HCT116 (cell line): ENCODE results near the gene CD3E. TPM values are rescaled to one million over a fixed set of nuclear protein-coding genes. Genes with fewer than 3 reads are reported as not detected.
A peak's percentile ranks its signal among the peaks of the same experiment; 100 is the strongest.

Experiments used
- ATAC-seq: fragments of 200-7000 bp; cut with Tn5 transposase; 2 replicates; pipeline ENCODE4 v1.9.1; 2020; ENCODE audit warnings: mild to moderate bottlenecking, moderate library complexity
- BruUV-seq: library from RNA; stranded (reverse); fragments of 400-500 nt; replicated peaks from 2 replicates; lab custom pipeline; 2021; lab: Mats Ljungman, UMichigan
- CTCF ChIA-PET: fragments of 300-600 bp; sonication (Branson Sonifier 250); formaldehyde crosslinking; loops from one replicate; lab custom pipeline; 2021; ENCODE audit warnings: antibody characterized with exemption; lab: Charles Lee
- POLR2A ChIA-PET: fragments of 300-600, 350-600 bp; sonication (Branson Sonifier 250); formaldehyde crosslinking; loops from one replicate; lab custom pipeline; 2021; ENCODE audit warnings: antibody characterized with exemption; lab: Charles Lee
- RAD21 ChIA-PET, 2 experiments: fragments of 300-600 bp; sonication (Branson Sonifier 250); formaldehyde crosslinking; loops; one replicate each; lab custom pipeline; 2023; ENCODE audit warnings: low total read pairs in 2 of 2; ENCODE audit not compliant: uncharacterized antibody in 2 of 2, unreplicated experiment in 2 of 2, low non-redundant PET in 1 of 2; lab: Charles Lee
- DNase-seq: peaks from one replicate; pipeline ENCODE4 v3.0.0-alpha.2; 2010; ENCODE audit warnings: low read depth, low spot score
- H2AFZ ChIP-seq: fragments of 200-600 bp; shearing (Covaris generic), sonication (generic); 2 replicates; pipeline ENCODE4 v1.6.1; 2017; ENCODE audit warnings: low read depth, mixed run types, mixed read lengths, antibody characterized with exemption, low read length; ENCODE audit not compliant: poor library complexity, severe bottlenecking
- H3K27ac ChIP-seq: 2 replicates; pipeline ENCODE4 v1.5.1; 2012; ENCODE audit warnings: low read depth, low read length
- H3K27me3 ChIP-seq: fragments of 200-600 bp; sonication (generic); 2 replicates; pipeline ENCODE4 v1.6.1; 2016; ENCODE audit warnings: mixed run types, low read length, mixed read lengths; ENCODE audit not compliant: insufficient read depth
- H3K36me3 ChIP-seq, 2 experiments: fragments of 200-500 bp in 1 of 2; fragments of 200-600 bp in 1 of 2; sonication (Bioruptor generic) in 1 of 2; sonication (generic) in 1 of 2; 2 replicates each; pipeline versions ENCODE4 v1.5.1 to v1.6.1; 2014 to 2016; ENCODE audit warnings: low read length in 2 of 2, inconsistent platforms in 1 of 2, mixed read lengths in 1 of 2, mixed run types in 1 of 2; ENCODE audit not compliant: insufficient read depth in 2 of 2, control insufficient read depth in 1 of 2
- H3K4me1 ChIP-seq, 2 experiments: fragments of 200-600 bp in 1 of 2; sonication (generic) in 1 of 2; 2 replicates each; pipeline versions ENCODE4 v1.5.1 to v1.6.1; 2012 to 2017; ENCODE audit warnings: low read length in 2 of 2, inconsistent platforms in 1 of 2, mild to moderate bottlenecking in 1 of 2, mixed read lengths in 1 of 2, mixed run types in 1 of 2, moderate library complexity in 1 of 2; ENCODE audit not compliant: insufficient read depth in 2 of 2, control insufficient read depth in 1 of 2
- H3K4me2 ChIP-seq: fragments of 200-600 bp; sonication (generic); 2 replicates; pipeline ENCODE4 v1.6.1; 2017; ENCODE audit warnings: mixed run types, low read length, mixed read lengths
- H3K4me3 ChIP-seq, 2 experiments: fragments of 200-600 bp in 1 of 2; sonication (generic) in 1 of 2; replicated peaks in 1 of 2; 2 replicates each; pipeline ENCODE4 v1.5.1; 2011 to 2016; ENCODE audit warnings: low read length in 2 of 2, control low read depth in 1 of 2, low read depth in 1 of 2, mild to moderate bottlenecking in 1 of 2, mixed read lengths in 1 of 2, mixed run types in 1 of 2
- H3K79me2 ChIP-seq: fragments of 200-600 bp; sonication (generic); 2 replicates; pipeline ENCODE4 v1.6.1; 2017; ENCODE audit warnings: mild to moderate bottlenecking, mixed run types, low read length, moderate library complexity, mixed read lengths; ENCODE audit not compliant: insufficient read depth
- H3K9ac ChIP-seq: fragments of 200-600 bp; sonication (generic); 2 replicates; pipeline ENCODE4 v1.6.1; 2016; ENCODE audit warnings: low read length, mixed read lengths
- H3K9me2 ChIP-seq: fragments of 200-600 bp; sonication (generic), shearing (Covaris generic); 2 replicates; pipeline ENCODE4 v1.6.1; 2017; ENCODE audit warnings: mixed run types, mild to moderate bottlenecking, moderate library complexity; ENCODE audit not compliant: insufficient read depth
- H3K9me3 ChIP-seq, 2 experiments: fragments of 200-500 bp in 1 of 2; fragments of 200-600 bp in 1 of 2; sonication (Bioruptor generic) in 1 of 2; sonication (generic) in 1 of 2; 2 replicates each; pipeline ENCODE4 v1.6.1; 2014 to 2017; ENCODE audit warnings: low read length in 2 of 2, mixed read lengths in 2 of 2, inconsistent platforms in 1 of 2, low read depth in 1 of 2, mild to moderate bottlenecking in 1 of 2, mixed run types in 1 of 2, moderate library complexity in 1 of 2; ENCODE audit not compliant: control insufficient read depth in 1 of 2, insufficient read depth in 1 of 2
- H4K20me1 ChIP-seq: fragments of 200-600 bp; sonication (generic), shearing (Covaris generic); 2 replicates; pipeline ENCODE4 v1.6.1; 2017; ENCODE audit warnings: mixed run types, mild to moderate bottlenecking, moderate library complexity; ENCODE audit not compliant: insufficient read depth
- CBX3 ChIP-seq: IDR thresholded peaks from 2 replicates; pipeline ENCODE4 v1.6.1; 2012; ENCODE audit warnings: low read depth
- CEBPB ChIP-seq: IDR thresholded peaks from 2 replicates; pipeline ENCODE4 v1.6.1; 2012; ENCODE audit warnings: low read depth
- EGR1 ChIP-seq: IDR thresholded peaks from 2 replicates; pipeline ENCODE4 v1.6.1; 2012; ENCODE audit warnings: low read depth
- ELF1 ChIP-seq: IDR thresholded peaks from 2 replicates; pipeline ENCODE4 v1.6.1; 2012; ENCODE audit warnings: low read depth, borderline replicate concordance
- EZH2phosphoT487 ChIP-seq: fragments of 200-600 bp; IDR thresholded peaks from 2 replicates; pipeline ENCODE4 v1.6.1; 2018; ENCODE audit warnings: antibody characterized with exemption, borderline replicate concordance
- FOSL1 ChIP-seq: IDR thresholded peaks from 2 replicates; pipeline ENCODE4 v1.6.1; 2012; ENCODE audit warnings: low read depth
- JUND ChIP-seq: IDR thresholded peaks from 2 replicates; pipeline ENCODE4 v1.6.1; 2012
- POLR2A ChIP-seq: IDR thresholded peaks from 2 replicates; pipeline ENCODE4 v1.7.0; 2011; ENCODE audit warnings: borderline replicate concordance; ENCODE audit not compliant: insufficient read depth, insufficient read length; ENCODE audit errors: extremely low read depth
- POLR2AphosphoS5 ChIP-seq: IDR thresholded peaks from 2 replicates; pipeline ENCODE4 v1.6.1; 2011; ENCODE audit warnings: mild to moderate bottlenecking, low read depth, low read length, moderate library complexity
- RAD21 ChIP-seq: IDR thresholded peaks from 2 replicates; pipeline ENCODE4 v1.6.1; 2012; ENCODE audit warnings: low read depth, mild to moderate bottlenecking
- SIN3A ChIP-seq: IDR thresholded peaks from 2 replicates; pipeline ENCODE4 v1.6.1; 2012; ENCODE audit warnings: low read depth
- SP1 ChIP-seq: IDR thresholded peaks from 2 replicates; pipeline ENCODE4 v1.6.1; 2012; ENCODE audit warnings: low read depth
- SRF ChIP-seq: IDR thresholded peaks from 2 replicates; pipeline ENCODE4 v1.6.1; 2012; ENCODE audit warnings: low read depth
- ZFX ChIP-seq: fragments of 450-650 bp; IDR thresholded peaks from 2 replicates; pipeline ENCODE4 v1.6.1; 2017
- ZNF274 ChIP-seq: fragments of 200-500 bp; sonication (Bioruptor generic); IDR thresholded peaks from 2 replicates; pipeline ENCODE4 v1.6.1; 2014; ENCODE audit warnings: mild to moderate bottlenecking, low read depth, low read length, inconsistent platforms
- intact Hi-C: fragments of 100-400 bp; cut with micrococcal nuclease; formaldehyde crosslinking; loops from 2 replicates; pipeline ENCODE4 v1.10.0; 2022
- total RNA-seq: library from RNA; stranded (reverse); gene quantifications from one replicate; pipeline ENCODE4 v1.2.1, GENCODE V29; 2021; ENCODE audit not compliant: unreplicated experiment
- TF ChIP-seq, protein P1 (sequence below): IDR thresholded peaks from 2 replicates; pipeline ENCODE4 v1.6.1; 2011; ENCODE audit warnings: mild to moderate bottlenecking, low read length, moderate library complexity; ENCODE audit not compliant: insufficient replicate concordance; ENCODE audit errors: extremely low read depth
- TF ChIP-seq, protein P2 (sequence below): IDR thresholded peaks from 2 replicates; pipeline ENCODE4 v1.6.1; 2012; ENCODE audit warnings: low read depth
- TF ChIP-seq, protein P3 (sequence below): IDR thresholded peaks from 2 replicates; pipeline ENCODE4 v1.6.1; 2012
- TF ChIP-seq, protein P4 (sequence below), 3 experiments: fragments of 200-600 bp in 1 of 3; sonication (generic) in 1 of 3; IDR thresholded peaks in 2 of 3; conservative IDR thresholded peaks in 1 of 3; 2 replicates each; pipeline ENCODE4 v1.5.1; 2012 to 2017; ENCODE audit warnings: low read depth in 2 of 3, low read length in 2 of 3, antibody characterized with exemption in 1 of 3, borderline replicate concordance in 1 of 3, control low read depth in 1 of 3, mild to moderate bottlenecking in 1 of 3, mixed read lengths in 1 of 3, mixed run types in 1 of 3, moderate library complexity in 1 of 3; ENCODE audit not compliant: insufficient read depth in 1 of 3
- TF ChIP-seq, protein P5 (sequence below): IDR thresholded peaks from 2 replicates; pipeline ENCODE4 v1.6.1; 2012

Gene CD3E
- total RNA-seq, 1 experiment from 2014 or later = 0.79 TPM

DNA sequence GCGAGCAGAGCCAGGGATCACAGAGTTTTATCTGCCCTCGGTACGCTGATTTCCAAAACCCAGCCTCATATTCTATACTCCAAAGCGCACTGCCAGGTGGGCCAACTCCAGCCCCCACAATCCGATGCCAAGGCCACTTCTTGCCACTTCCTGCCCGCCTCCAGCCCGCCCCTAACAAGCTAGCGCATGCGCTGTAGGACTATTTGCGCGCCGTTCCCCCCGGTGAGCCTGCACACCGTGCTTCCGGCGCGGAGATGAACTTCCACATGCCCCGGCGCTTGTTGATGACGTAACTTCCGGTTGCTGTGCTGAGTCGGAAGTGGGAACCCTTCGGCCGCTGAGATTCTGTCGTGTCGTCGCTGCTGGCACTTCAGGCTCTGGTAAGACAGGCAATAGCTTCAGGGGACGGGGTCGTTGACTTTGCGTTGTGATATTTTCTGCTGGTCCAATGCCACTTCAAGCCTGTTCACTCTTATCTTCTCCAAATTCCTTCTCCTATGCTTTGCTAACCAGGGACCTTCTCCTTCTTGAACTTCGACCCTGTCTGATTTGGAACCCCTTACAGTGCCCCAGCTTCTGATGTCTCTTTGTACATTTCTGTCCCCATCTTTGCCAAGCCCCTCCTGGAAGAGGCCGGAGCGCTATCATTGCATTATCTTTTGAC, 54.9 kb downstream of the CD3E start, which contains the start of gene UBE4A:
Gene UBE4A (plus strand): TSS at position 306 of the 664 bp plus-strand sequence. CDS start 5,481 bp downstream, outside the sequence.
- H3K79me2 ChIP-seq = peaks cover 50% of the 10 kb centered on the region
- H3K9me3 ChIP-seq = no peaks in the 10 kb centered on the region
- ChIA-PET POLR2A (interaction anchor here (0.6 to 1.2 kb wide), 2 partner anchors 51 to 64 kb away, joined by 3 to 5 read pairs; no protein-coding TSS in a partner anchor), CTCF (interaction anchor here (1.4 kb wide), 1 partner anchor 161 kb away, joined by 11 read pairs; no protein-coding TSS in a partner anchor), RAD21 (no interaction called here)
- DNase-seq (peak; percentile 97), ATAC-seq (peak; percentile 96)
- peak within 1 kb of the TSS; percentile 33 for H3K27ac ChIP-seq
- no peaks in the 10 kb centered on the region for H3K36me3 ChIP-seq
- intact Hi-C loops = no loop called here
- no peaks in the 10 kb centered on the region for H3K9me2 ChIP-seq
- H3K4me2 ChIP-seq = peak within 1 kb of the TSS; percentile 90
- H3K9ac ChIP-seq = peak within 1 kb of the TSS; percentile 77
- no peak within 1 kb of the TSS for H2AFZ ChIP-seq
- no TSS peak for BruUV-seq
- H3K4me1 ChIP-seq = peaks cover 8 to 10% of the 10 kb centered on the region in 2 experiments
- no peaks in the 10 kb centered on the region for H4K20me1 ChIP-seq
- no peaks in the 10 kb centered on the region for H3K27me3 ChIP-seq
- H3K4me3 ChIP-seq = peak within 1 kb of the TSS; percentile 83 to 97
- TF ChIP-seq EGR1 (0 out of 2 replicates have a peak, but pooled peaks have one; percentile 16), FOSL1 (no peak), ZNF274 (no peak), RAD21 (no peak), POLR2AphosphoS5 (peak; percentile 97), SP1 (peak; percentile 61), CEBPB (no peak), SIN3A (peak; percentile 85), POLR2A (peak; percentile 88), ELF1 (peak; percentile 97), ZFX (no peak), SRF (peak; percentile 95), EZH2phosphoT487 (no peak), JUND (no peak), CBX3 (no peak)
- TF ChIP-seq, protein P1, sequence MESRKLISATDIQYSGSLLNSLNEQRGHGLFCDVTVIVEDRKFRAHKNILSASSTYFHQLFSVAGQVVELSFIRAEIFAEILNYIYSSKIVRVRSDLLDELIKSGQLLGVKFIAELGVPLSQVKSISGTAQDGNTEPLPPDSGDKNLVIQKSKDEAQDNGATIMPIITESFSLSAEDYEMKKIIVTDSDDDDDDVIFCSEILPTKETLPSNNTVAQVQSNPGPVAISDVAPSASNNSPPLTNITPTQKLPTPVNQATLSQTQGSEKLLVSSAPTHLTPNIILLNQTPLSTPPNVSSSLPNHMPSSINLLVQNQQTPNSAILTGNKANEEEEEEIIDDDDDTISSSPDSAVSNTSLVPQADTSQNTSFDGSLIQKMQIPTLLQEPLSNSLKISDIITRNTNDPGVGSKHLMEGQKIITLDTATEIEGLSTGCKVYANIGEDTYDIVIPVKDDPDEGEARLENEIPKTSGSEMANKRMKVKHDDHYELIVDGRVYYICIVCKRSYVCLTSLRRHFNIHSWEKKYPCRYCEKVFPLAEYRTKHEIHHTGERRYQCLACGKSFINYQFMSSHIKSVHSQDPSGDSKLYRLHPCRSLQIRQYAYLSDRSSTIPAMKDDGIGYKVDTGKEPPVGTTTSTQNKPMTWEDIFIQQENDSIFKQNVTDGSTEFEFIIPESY = no peak
- TF ChIP-seq, protein P2, sequence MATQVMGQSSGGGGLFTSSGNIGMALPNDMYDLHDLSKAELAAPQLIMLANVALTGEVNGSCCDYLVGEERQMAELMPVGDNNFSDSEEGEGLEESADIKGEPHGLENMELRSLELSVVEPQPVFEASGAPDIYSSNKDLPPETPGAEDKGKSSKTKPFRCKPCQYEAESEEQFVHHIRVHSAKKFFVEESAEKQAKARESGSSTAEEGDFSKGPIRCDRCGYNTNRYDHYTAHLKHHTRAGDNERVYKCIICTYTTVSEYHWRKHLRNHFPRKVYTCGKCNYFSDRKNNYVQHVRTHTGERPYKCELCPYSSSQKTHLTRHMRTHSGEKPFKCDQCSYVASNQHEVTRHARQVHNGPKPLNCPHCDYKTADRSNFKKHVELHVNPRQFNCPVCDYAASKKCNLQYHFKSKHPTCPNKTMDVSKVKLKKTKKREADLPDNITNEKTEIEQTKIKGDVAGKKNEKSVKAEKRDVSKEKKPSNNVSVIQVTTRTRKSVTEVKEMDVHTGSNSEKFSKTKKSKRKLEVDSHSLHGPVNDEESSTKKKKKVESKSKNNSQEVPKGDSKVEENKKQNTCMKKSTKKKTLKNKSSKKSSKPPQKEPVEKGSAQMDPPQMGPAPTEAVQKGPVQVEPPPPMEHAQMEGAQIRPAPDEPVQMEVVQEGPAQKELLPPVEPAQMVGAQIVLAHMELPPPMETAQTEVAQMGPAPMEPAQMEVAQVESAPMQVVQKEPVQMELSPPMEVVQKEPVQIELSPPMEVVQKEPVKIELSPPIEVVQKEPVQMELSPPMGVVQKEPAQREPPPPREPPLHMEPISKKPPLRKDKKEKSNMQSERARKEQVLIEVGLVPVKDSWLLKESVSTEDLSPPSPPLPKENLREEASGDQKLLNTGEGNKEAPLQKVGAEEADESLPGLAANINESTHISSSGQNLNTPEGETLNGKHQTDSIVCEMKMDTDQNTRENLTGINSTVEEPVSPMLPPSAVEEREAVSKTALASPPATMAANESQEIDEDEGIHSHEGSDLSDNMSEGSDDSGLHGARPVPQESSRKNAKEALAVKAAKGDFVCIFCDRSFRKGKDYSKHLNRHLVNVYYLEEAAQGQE = no peak
- TF ChIP-seq, protein P3, sequence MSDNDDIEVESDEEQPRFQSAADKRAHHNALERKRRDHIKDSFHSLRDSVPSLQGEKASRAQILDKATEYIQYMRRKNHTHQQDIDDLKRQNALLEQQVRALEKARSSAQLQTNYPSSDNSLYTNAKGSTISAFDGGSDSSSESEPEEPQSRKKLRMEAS = peak; percentile 91
- TF ChIP-seq, protein P4, sequence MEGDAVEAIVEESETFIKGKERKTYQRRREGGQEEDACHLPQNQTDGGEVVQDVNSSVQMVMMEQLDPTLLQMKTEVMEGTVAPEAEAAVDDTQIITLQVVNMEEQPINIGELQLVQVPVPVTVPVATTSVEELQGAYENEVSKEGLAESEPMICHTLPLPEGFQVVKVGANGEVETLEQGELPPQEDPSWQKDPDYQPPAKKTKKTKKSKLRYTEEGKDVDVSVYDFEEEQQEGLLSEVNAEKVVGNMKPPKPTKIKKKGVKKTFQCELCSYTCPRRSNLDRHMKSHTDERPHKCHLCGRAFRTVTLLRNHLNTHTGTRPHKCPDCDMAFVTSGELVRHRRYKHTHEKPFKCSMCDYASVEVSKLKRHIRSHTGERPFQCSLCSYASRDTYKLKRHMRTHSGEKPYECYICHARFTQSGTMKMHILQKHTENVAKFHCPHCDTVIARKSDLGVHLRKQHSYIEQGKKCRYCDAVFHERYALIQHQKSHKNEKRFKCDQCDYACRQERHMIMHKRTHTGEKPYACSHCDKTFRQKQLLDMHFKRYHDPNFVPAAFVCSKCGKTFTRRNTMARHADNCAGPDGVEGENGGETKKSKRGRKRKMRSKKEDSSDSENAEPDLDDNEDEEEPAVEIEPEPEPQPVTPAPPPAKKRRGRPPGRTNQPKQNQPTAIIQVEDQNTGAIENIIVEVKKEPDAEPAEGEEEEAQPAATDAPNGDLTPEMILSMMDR (IDR thresholded peaks at IDR 0.05 in 2 of 3, conservative IDR thresholded peaks at IDR 0.05 in 1 of 3; ENCODE audit: borderline replicate concordance in 1 of 3, insufficient read depth in 1 of 3, low read depth in 2 of 3, low read length in 2 of 3) = no peak
- TF ChIP-seq, protein P5, sequence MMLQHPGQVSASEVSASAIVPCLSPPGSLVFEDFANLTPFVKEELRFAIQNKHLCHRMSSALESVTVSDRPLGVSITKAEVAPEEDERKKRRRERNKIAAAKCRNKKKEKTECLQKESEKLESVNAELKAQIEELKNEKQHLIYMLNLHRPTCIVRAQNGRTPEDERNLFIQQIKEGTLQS = no peak
